ENCODE data around the gene EFNA4. TPM values are rescaled to one million over a fixed set of nuclear protein-coding genes. Genes with fewer than 3 reads are reported as not detected.

The EFNA4 gene
- total and polyA plus RNA-seq, 9 of the 15 experiments (the other 6 are each of a cell fraction or from before 2014, with no cell fraction given), result 0.68 to 7.4 (median 6.1) TPM

GRCh38 chr1:155022927-155023236 is 40.7 kb upstream of the EFNA4 start:
- H2AFZ ChIP-seq (ENCODE audit: low read depth, low read length), result no peak overlapping the region
- H3K9me3 ChIP-seq (replicated peaks; ENCODE audit: control insufficient read depth, insufficient read depth, low read depth, low read length), result no peaks in the 10 kb centered on the region
- in situ Hi-C loops (cut with MboI), result no loop called here
- intact Hi-C loops (cut with micrococcal nuclease), result no loop called here
- H3K9me1 ChIP-seq (ENCODE audit: control insufficient read depth, insufficient read depth, low read length), result no peaks in the 10 kb centered on the region
- H3K27ac ChIP-seq (ENCODE audit: extremely low read depth, low read depth, low read length), result no peak overlapping the region
- DNase-seq (ENCODE audit: extremely low read depth in 1 of 4, low spot score in 3 of 4) (peak in 1 of 4 experiments; percentile 42), ATAC-seq (no peak), FAIRE-seq (peak; percentile 77)
- no peak overlapping the region for H3K4me3 ChIP-seq
- POLR2A ChIA-PET, result interaction anchor here (0.6 to 1.3 kb wide), 8 partner anchors 10 to 829 kb away, joined by 3 to 4 read pairs (median 3); no protein-coding TSS in a partner anchor
- peak overlapping the region in 1 of 2 experiments; percentile 59; a peak in 2 of 4 replicates for H3K9ac ChIP-seq (ENCODE audit: insufficient read depth in 1 of 2, low read depth in 2 of 2, low read length in 2 of 2)
- TF ChIP-seq CXXC5 (CRISPR knock-in tag; IDR thresholded peaks at IDR 0.05) (no peak), NFIC (IDR thresholded peaks at IDR 0.05) (peak; percentile 76)
- no TSS peak for BruUV-seq (replicated peaks)
- no peaks in the 10 kb centered on the region for H3K27me3 ChIP-seq (ENCODE audit: control insufficient read depth in 2 of 2, insufficient read depth in 2 of 2, low read length in 2 of 2)
- peaks cover 16 to 19% of the 10 kb centered on the region in 2 experiments for H3K4me1 ChIP-seq (replicated peaks in 1 of 2; ENCODE audit: control insufficient read depth in 2 of 2, insufficient read depth in 2 of 2, low read length in 2 of 2)
- peaks cover 9% of the 10 kb centered on the region; the same call in 1 of the 3 replicates for H3K36me3 ChIP-seq (ENCODE audit: control insufficient read depth, insufficient read depth, low read length)
- H4K20me1 ChIP-seq (replicated peaks; ENCODE audit: control insufficient read depth, insufficient read depth, low read length), result no peaks in the 10 kb centered on the region
- CTCF ChIA-PET (ENCODE audit: low intra/inter-chr PET ratio), result interaction anchor here (0.5 kb wide), 1 partner anchor 100 kb away, joined by 3 read pairs; no protein-coding TSS in a partner anchor
- 13% methylated on average over 4 of the region's 4 CpGs for WGBS (ENCODE audit: insufficient coverage, low coverage, missing lambda C conversion rate)
- no peak overlapping the region; the same call in 1 of the 2 replicates for H3K4me2 ChIP-seq (ENCODE audit: insufficient read depth, low read length)
- H3K79me2 ChIP-seq (ENCODE audit: control insufficient read depth, insufficient read depth, low read length), result no peaks in the 10 kb centered on the region

GRCh38 chr1:155023627-155024026 is 39.9 kb upstream of the EFNA4 start:
- WGBS (ENCODE audit: insufficient coverage, low coverage, missing lambda C conversion rate), result 37% methylated on average over 5 of the region's 5 CpGs
- H3K4me2 ChIP-seq (ENCODE audit: insufficient read depth, low read length), result no peak overlapping the region
- H3K79me2 ChIP-seq (ENCODE audit: control insufficient read depth, insufficient read depth, low read length), result no peaks in the 10 kb centered on the region
- DNase-seq (ENCODE audit: extremely low read depth in 1 of 4, low spot score in 3 of 4) (no peak), ATAC-seq (no peak), FAIRE-seq (no peak)
- no peaks in the 10 kb centered on the region for H3K9me1 ChIP-seq (ENCODE audit: control insufficient read depth, insufficient read depth, low read length)
- H3K4me1 ChIP-seq (replicated peaks in 1 of 2; ENCODE audit: control insufficient read depth in 2 of 2, insufficient read depth in 2 of 2, low read length in 2 of 2), result peaks cover 13% of the 10 kb centered on the region in 2 experiments; a peak in 4 of 5 replicates
- H3K9ac ChIP-seq (ENCODE audit: insufficient read depth in 1 of 2, low read depth in 2 of 2, low read length in 2 of 2), result 0 out of 4 replicates have a peak overlapping the region, but pooled peaks of 1 of the 2 experiments have one; percentile 22
- in situ Hi-C loops (cut with MboI), result no loop called here
- POLR2A ChIA-PET, result interaction anchor here (0.6 to 1.2 kb wide), 3 partner anchors 15 to 830 kb away, joined by 3 to 4 read pairs (median 3); no protein-coding TSS in a partner anchor
- H3K36me3 ChIP-seq (ENCODE audit: control insufficient read depth, insufficient read depth, low read length), result peaks cover 5% of the 10 kb centered on the region; the same call in 1 of the 3 replicates
- H3K27ac ChIP-seq (ENCODE audit: extremely low read depth, low read depth, low read length), result no peak overlapping the region
- H2AFZ ChIP-seq (ENCODE audit: low read depth, low read length), result no peak overlapping the region
- intact Hi-C loops (cut with micrococcal nuclease), result no loop called here
- no peaks in the 10 kb centered on the region for H4K20me1 ChIP-seq (replicated peaks; ENCODE audit: control insufficient read depth, insufficient read depth, low read length)
- CTCF ChIA-PET (ENCODE audit: low intra/inter-chr PET ratio), result no interaction called here
- no peak overlapping the region for H3K4me3 ChIP-seq
- no peaks in the 10 kb centered on the region for H3K27me3 ChIP-seq (ENCODE audit: control insufficient read depth in 2 of 2, insufficient read depth in 2 of 2, low read length in 2 of 2)
- no TSS peak for BruUV-seq (replicated peaks)
- H3K9me3 ChIP-seq (replicated peaks; ENCODE audit: control insufficient read depth, insufficient read depth, low read depth, low read length), result no peaks in the 10 kb centered on the region
- TF ChIP-seq MCM5 (IDR thresholded peaks at IDR 0.05; ENCODE audit: low read depth) (no peak), CBX3 (IDR thresholded peaks at IDR 0.05; ENCODE audit: borderline replicate concordance in 1 of 2, low read length in 2 of 2) (no peak), NONO (IDR thresholded peaks at IDR 0.05; ENCODE audit: low read depth in 2 of 2, low read length in 1 of 2) (no peak), MTA2 (IDR thresholded peaks at IDR 0.05; ENCODE audit: low read depth) (no peak), ZNF740 (CRISPR knock-in tag; IDR thresholded peaks at IDR 0.05) (no peak), ZNF740 (tag; IDR thresholded peaks at IDR 0.05) (no peak), ZNF217 (CRISPR knock-in tag; IDR thresholded peaks at IDR 0.05) (no peak), POLR2B (IDR thresholded peaks at IDR 0.05; ENCODE audit: low read depth, partially characterized antibody) (no peak), ATF6 (CRISPR knock-in tag; IDR thresholded peaks at IDR 0.05) (no peak), SMARCC2 (IDR thresholded peaks at IDR 0.05; ENCODE audit: low read depth) (no peak), SMAD4 (CRISPR knock-in tag; conservative IDR thresholded peaks at IDR 0.05) (no peak), KLF6 (CRISPR knock-in tag; IDR thresholded peaks at IDR 0.05; ENCODE audit: borderline replicate concordance) (no peak)

Data from K562 (cell line).